Right forelimb (tissue), 1 donor: ENCODE measurements around the gene MAP4K4.
"Not testable (repeated sequence)": the region's sequence is repeated elsewhere in the genome, so short reads cannot be mapped to it uniquely, and the experiment has no call there.

Experiments
- DNase-seq: peaks from one replicate; pipeline ENCODE4 v3.0.0-alpha.2; 2018

MAP4K4 gene

DNA sequence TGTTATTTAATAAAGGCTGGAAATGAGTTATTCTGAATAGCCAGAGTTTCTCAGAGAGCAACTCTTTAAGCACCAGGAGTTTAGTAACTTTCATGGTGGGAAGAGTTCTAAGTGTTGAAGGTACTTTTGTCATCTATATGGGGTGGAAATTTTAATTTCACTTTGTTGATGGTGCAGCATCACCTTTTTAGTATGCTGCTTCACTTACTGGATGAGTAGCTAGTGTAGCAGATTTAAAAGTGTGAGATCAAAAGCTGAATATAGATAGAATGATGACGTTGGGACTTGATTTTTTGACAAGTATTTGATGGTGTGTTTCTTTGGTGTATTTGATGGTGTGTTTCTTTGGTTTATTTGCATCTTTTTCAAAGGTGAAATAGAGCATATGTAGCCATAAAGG, 47.3 kb downstream of the MAP4K4 start:
- no peak for DNase-seq

DNA sequence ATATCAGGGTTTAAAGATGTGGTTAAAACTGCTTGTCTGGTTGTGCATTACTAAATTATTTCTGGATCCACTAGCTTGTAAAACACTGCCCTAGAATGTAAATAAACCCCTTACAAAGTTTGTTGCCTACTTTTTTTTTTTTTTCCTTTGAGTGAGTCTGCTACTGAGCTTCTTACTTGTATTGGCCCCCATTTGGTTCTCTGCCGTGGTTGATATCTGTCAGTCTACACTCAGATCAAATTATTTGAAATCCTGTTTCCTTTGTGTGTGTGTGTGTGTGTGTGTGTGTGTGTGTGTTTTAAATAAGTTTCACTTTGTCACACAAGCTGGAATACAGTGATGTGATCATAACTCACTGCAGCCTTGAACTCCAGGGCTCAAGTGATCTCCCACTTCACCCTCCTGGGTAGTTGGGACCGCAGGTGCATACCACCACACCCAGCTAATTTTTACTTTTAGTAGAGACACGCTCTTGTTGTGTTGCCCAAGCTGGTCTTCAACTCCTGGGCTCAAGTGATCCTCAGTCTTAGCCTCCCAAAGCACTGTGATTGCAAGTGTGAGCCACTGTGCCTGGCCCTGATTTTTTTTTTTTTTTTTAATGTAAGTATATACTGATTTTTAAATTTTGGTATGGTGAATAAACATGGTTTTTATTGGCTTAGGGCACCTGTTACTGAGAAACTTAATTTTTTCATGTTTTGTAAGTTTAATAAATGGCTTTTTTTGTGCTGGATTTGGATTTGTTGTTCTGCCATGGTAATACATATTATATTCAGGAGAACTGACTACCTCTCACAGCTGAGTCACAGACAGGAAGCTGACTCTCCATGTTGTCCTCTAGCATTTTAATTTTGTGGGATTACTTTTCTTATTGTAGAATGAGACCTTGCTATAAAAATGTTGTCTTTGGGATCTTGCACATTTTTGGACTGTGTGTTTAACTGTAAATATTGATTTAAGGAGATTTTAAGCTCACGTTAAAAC, 48.5 kb downstream of the MAP4K4 start:
- no peak for DNase-seq

- DNase-seq, result no peak
Measured at GRCh38 chr2:101748000-101748399, 50.5 kb downstream of the MAP4K4 start.

DNA sequence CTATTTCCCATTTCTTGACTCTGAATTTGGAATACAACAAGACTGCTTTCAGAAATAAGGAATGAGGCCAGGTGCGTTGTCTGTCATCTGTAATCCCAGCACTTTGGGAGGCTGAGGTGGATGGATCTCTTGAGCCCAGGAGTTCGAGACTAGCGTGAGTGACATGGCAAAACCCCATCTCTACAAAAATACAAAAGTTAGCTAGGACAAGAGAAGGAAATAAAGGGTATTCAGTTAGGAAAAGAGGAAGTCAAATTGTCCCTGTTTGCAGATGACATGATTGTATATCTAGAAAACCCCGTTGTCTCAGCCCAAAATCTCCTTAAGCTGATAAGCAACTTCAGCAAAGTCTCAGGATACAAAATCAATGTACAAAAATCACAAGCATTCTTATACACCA, 51.0 kb downstream of the MAP4K4 start:
- DNase-seq, result not testable (repeated sequence)

GRCh38 chr2:101750688-101751087, 53.2 kb downstream of the MAP4K4 start:
- no peak for DNase-seq

DNA sequence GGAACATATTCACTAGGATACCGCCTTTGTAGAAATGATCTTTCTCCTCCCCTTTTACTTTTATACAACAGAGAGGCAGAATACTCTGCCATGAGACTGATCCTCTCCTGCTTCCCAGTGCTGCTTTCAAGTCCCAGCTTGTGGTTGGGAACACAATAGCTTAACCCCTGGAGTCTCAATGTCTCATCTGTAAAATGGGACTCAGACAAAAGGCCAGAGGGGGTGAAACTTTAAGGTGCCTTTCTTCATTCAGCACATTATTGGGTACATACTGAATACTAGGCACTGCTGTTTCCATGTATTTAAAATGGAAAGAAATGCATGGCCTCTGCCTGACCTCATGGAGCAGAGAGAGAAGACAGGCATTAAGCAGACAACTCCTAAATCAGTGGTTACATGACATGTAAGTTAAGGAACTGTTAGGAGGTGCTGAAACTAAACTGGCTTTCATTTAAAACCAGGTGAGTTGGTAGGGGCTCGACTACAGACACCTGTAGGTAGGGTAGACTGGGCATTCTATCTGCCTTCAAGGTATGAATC, 53.8 kb downstream of the MAP4K4 start:
- no peak for DNase-seq

GRCh38 chr2:101751875-101752619, 54.5 kb downstream of the MAP4K4 start:
- DNase-seq, result no peak

DNA sequence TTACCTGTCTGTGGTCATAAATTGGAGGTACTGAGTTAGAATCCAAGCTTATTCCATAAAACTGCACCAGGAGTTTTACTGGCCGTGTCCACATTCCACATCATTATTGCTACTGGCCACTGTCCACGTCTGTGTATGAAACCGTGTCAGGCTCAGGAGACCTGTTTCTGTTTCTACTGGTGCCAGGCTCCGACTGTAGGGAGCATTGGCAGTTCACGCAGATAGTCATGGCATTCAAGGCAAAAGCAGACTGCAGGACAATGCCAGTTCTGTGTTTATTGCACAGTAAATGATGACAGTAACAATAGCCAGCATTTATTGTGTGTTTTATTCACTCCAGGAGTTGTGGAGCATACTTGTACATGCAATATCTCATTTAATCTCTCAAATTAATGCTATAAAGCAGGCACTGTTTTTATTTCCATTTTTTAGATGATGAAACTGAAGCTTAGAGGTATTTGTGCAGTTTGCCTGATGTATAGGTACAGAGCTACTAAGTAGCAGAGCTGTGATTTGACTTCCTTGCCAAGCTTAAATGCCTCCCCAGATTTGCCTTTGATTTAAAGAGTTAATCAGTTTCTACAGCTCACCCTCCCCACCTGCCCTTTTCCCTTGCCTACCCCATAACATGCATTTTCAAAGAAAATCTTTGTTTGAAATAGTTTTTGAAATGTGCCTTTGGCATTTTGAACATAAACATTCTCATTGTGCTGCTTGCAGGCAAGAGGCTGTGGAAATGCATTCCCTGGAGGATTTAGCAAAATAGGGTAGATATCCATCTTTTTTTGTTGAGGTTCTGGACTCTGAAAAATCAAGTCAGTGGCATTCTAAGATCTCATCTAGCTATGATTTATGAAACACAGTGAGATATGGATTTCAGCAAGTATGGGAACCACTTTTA, 55.5 kb downstream of the MAP4K4 start:
- DNase-seq, result no peak

GRCh38 chr2:101753720-101754490, 56.4 kb downstream of the MAP4K4 start:
- DNase-seq, result no peak

DNA sequence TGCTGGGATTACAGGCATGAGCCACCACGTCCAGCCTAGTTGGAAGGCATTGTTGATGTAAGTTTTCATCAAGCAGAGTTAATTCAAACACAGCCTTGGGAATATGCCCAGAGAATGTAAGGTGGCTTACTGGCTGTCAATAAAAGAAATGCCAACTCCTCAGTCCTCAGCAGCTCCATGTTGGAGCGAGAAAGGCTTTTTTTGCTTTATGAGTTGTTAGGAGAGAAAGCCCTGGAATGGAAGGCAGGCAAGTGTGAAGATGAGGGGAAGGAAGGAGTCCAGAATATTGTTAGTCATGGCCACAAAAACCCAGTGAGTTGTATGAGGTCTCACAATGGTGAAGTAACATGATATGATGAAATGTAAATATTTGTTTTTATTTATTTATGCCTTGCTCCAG, 57.1 kb downstream of the MAP4K4 start:
- no peak for DNase-seq

- no peak for DNase-seq
Measured at GRCh38 chr2:101756266-101756665, 58.8 kb downstream of the MAP4K4 start.

GRCh38 chr2:101758001-101758400, 60.5 kb downstream of the MAP4K4 start:
- no peak for DNase-seq

DNA sequence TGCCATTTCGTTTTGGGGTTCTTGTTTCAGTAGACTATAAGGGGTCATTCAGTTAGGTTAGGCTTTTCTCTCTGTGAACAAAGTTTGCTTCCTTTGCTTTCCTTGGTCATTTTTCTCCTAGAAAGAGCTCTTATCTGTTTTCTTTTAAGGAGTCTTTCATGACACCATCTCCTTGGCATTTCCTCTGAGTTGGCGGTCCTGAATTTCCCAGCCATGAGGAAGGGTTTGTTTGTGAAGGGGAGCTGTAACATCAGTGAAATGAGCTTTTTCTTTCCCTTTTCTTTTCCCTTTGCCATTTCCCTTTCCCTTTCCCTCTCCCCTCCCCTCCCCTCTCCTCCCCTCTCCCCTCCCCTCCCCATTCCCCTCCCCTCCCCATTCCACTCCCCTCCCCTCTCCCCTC, 61.7 kb downstream of the MAP4K4 start:
- no peak for DNase-seq

DNA sequence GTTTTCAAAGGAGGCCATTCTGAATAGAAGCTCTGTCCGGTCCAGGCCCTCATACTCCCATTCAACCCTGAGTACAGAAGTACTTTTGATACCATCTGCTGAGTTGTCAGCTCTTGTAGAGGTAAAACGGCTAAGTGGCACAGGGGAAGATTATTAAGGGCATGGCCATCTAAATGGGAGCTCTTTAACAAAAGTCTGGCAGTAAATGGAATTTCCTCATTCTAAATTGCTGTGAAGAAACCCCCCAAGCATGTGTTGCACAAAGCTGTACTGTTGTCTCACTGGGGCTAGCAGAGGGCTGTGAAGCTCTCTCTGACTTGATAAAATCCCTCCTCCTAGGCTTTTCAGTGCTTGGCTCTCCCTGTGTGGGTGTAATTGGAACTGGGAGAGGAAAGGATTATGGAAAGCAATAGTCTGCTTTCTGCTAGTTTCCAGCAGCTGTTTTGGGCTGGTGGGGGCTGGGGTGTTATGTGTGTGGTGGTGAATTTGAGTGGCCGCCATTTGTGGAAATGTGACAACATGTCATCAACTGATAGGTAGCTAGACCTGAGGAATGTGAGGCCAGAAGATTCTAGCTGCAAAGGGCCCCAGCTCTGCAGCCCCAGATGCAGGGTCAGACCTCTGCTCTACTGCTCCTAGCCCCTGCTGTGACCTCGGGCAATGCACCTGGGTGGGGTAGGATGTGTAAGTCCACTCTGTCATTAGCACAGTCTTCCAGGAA, 65.1 kb downstream of the MAP4K4 start:
- no peak for DNase-seq

- no peak for DNase-seq
Measured at GRCh38 chr2:101763496-101764333, 66.2 kb downstream of the MAP4K4 start.

DNA sequence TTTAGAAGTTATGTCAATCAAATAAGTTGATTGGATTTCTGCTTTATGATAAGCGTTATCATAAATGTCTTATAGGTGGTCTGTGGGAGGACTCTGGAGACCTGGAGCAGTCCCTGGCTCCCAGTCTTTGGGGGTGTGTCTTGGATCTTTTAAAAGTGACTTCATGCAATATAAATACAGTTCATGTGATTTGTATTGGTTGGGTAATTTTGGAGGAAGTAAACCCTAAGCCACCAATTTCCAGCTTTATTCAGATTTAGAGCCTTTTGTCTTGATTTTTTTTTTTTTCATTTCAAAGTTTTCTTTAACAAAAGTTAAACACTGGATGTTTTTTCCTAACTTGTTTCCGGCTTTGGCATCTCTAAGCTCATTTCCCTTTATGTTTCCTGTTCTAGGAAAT, 68.8 kb downstream of the MAP4K4 start:
- no peak for DNase-seq

DNA sequence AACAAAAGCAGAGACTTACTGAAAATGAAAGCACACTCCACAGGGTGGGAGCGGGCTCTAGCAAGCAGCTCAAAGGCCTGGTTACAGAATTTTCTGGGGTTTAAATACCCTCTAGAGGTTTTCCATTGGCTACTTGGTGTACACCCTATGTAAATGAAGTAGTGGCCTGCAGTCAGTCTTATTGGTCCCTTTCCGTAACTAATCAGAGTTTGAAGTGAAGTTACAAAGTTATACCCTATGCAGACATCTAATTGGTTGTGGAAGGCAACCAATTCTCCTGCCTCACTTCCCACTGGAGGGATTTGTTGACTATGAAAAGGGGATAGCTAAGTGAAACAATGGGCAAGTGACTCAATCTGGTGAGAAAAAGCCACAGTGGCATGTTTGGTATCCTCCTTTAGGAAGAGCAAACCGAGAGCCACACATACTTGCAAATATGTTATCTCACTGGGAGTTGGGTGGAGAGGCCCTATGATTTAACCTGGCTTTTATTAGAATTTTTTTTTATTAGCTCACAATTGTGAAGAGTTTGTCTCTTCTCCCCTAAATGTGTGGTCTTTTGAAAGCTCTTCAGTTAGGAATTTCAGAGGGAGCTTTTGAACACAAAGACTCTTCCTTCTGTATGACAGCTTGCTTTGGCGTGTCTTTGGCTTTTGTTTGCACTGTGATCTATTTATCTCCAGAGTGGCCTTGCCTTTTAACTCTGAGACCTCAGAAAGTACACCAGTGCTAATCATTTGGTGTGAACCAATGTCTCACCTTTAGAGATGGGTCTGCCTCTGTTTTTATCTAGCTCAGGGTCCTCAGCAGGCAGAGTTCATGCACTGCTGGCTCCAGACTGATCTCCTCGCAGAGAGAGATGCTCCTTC, 69.6 kb downstream of the MAP4K4 start:
- no peak for DNase-seq

DNA sequence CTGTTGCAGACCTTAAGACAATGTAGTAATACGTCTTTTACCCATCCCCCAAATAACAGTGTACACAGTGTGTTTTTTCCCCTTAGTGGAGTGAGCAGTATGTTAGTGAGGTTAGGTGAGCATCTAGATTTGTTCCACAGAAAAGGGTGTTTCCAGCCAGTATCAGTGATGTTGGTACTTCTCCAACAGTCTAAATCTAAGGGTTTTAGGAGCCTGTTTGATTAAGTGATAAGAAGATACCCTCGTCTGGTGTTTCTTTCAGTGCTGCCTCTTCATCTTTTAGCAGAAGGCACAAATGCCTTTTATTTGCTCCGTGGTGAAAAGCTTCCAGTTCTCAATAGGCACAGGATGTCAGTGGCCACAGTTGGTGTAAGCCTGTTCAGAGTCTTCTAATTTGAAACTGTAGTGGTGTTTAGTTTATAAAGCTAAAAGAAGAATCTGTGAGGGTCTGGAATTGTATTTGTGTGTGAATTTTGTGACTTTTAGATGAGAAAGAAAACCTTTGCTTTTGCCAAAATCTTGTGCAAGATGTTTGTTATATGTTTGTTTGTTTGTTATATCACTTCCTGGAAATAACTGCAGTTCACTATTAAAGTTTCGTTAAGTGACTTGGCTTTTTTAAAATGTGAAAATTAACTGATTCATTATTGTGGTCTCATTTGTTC, 71.2 kb downstream of the MAP4K4 start:
- DNase-seq, result no peak

- not testable (repeated sequence) for DNase-seq
Measured at GRCh38 chr2:101769726-101770125, 72.2 kb downstream of the MAP4K4 start.
